Tibial nerve (tissue), 4 donors: ENCODE results near the gene GFPT2. TPM values are rescaled to one million over a fixed set of nuclear protein-coding genes. Genes with fewer than 3 reads are reported as not detected.

ENCODE experiments used
- DNase-seq, 2 donors: peaks; one replicate each; pipeline ENCODE4 v3.0.0-alpha.2; 2019; ENCODE audit warnings: low spot score in 2 of 2
- H3K27ac ChIP-seq, 4 donors: fragments of 200-600 bp; sonication (generic) in 3 of 4; one replicate each; pipeline ENCODE4 v1.5.1; 2017 to 2019; ENCODE audit warnings: mild to moderate bottlenecking in 1 of 4
- H3K27me3 ChIP-seq, 2 donors: fragments of 200-600 bp; sonication (generic) in 1 of 2; one replicate each; pipeline versions ENCODE4 v1.5.1 to v1.6.0; 2017 to 2019
- H3K36me3 ChIP-seq, 3 donors: fragments of 200-600 bp; sonication (generic); one replicate each; pipeline ENCODE4 v1.5.1; 2018 to 2019
- H3K4me1 ChIP-seq, 4 donors: fragments of 200-600 bp; sonication (generic) in 3 of 4; one replicate each; pipeline ENCODE4 v1.5.1; 2017 to 2019
- H3K4me3 ChIP-seq, 4 donors: fragments of 200-600 bp; sonication (generic) in 3 of 4; one replicate each; pipeline ENCODE4 v1.5.1; 2017 to 2019; ENCODE audit warnings: mild to moderate bottlenecking in 1 of 4, moderate library complexity in 1 of 4
- H3K9me3 ChIP-seq, 4 donors: fragments of 200-600 bp; sonication (generic) in 3 of 4; one replicate each; pipeline ENCODE4 v1.5.1; 2017 to 2019
- CTCF ChIP-seq, 5 experiments: fragments of 200-600 bp in 3 of 5; fragments of 450-650 bp in 2 of 5; sonication (generic) in 3 of 5; IDR thresholded peaks; one replicate each; pipeline ENCODE4 v1.5.1; 2016 to 2019; ENCODE audit warnings: antibody characterized with exemption in 5 of 5, mild to moderate bottlenecking in 3 of 5, moderate library complexity in 2 of 5
- EP300 ChIP-seq, 2 donors: sonication (generic); formaldehyde crosslinking; IDR thresholded peaks; one replicate each; pipeline ENCODE4 v1.6.1; 2017; ENCODE audit warnings: antibody characterized with exemption in 2 of 2, mild to moderate bottlenecking in 1 of 2
- POLR2A ChIP-seq, 2 donors: fragments of 450-650 bp; IDR thresholded peaks; one replicate each; pipeline ENCODE4 v1.6.1; 2017; ENCODE audit warnings: antibody characterized with exemption in 2 of 2, mild to moderate bottlenecking in 2 of 2, moderate library complexity in 2 of 2
- WGBS, 2 donors: methylation state at CpG; one replicate each; pipeline ENCODE4 v1.1.5; 2018; 5-methylcytosine and 5-hydroxymethylcytosine counted together
- total RNA-seq, 4 donors: library from RNA; depleted of rRNA; stranded (reverse); fragments of >200 nt; gene quantifications; one replicate each; pipeline ENCODE4 v1.1.0, GENCODE V29; 2016

Gene GFPT2
- total RNA-seq, 4 donors from 2014 or later, result 36.1 to 64.5 (median 49.2) TPM

- DNase-seq, result no peak
- Histone ChIP-seq H3K4me1 (no peaks in the 10 kb centered on the region), H3K4me3 (no peak overlapping the region), H3K27ac (no peak overlapping the region), H3K27me3 (no peaks in the 10 kb centered on the region), H3K9me3 (no peaks in the 10 kb centered on the region), H3K36me3 (no peaks in the 10 kb centered on the region)
- 92 to 94% methylated on average over 13 of the region's 13 CpGs for WGBS, 2 donors
- TF ChIP-seq CTCF (IDR thresholded peaks at IDR 0.05) (no peak), EP300 (IDR thresholded peaks at IDR 0.05) (no peak), POLR2A (IDR thresholded peaks at IDR 0.05) (no peak)
These were observed 28.8 kb upstream of the GFPT2 start for GRCh38 chr5:180381851-180382480.

- TF ChIP-seq POLR2A (IDR thresholded peaks at IDR 0.05) (no peak), CTCF (IDR thresholded peaks at IDR 0.05) (no peak), EP300 (IDR thresholded peaks at IDR 0.05) (no peak)
- Histone ChIP-seq H3K4me1 (no peaks in the 10 kb centered on the region), H3K9me3 (no peaks in the 10 kb centered on the region), H3K36me3 (no peaks in the 10 kb centered on the region), H3K27me3 (no peaks in the 10 kb centered on the region), H3K4me3 (no peak overlapping the region), H3K27ac (no peak overlapping the region)
- WGBS, 2 donors, result 43 to 62% methylated on average over 4 of the region's 4 CpGs
- no peak for DNase-seq
These were observed 28.3 kb upstream of the GFPT2 start for GRCh38 chr5:180381428-180381827.

GRCh38 chr5:180380856-180381255 is 27.7 kb upstream of the GFPT2 start:
- Histone ChIP-seq H3K4me3 (no peak overlapping the region), H3K27me3 (no peaks in the 10 kb centered on the region), H3K27ac (no peak overlapping the region), H3K9me3 (no peaks in the 10 kb centered on the region), H3K4me1 (no peaks in the 10 kb centered on the region), H3K36me3 (no peaks in the 10 kb centered on the region)
- TF ChIP-seq POLR2A (IDR thresholded peaks at IDR 0.05), result no peak
- no peak for TF ChIP-seq EP300 (IDR thresholded peaks at IDR 0.05)
- no peak for TF ChIP-seq CTCF (IDR thresholded peaks at IDR 0.05)
- WGBS, 2 donors, result 73% methylated on average over 15 of the region's 15 CpGs
- no peak for DNase-seq

GRCh38 chr5:180380441-180380840 is 27.3 kb upstream of the GFPT2 start:
- 81 to 83% methylated on average over 9 to 10 of the region's 10 CpGs for WGBS, 2 donors
- Histone ChIP-seq H3K36me3 (no peaks in the 10 kb centered on the region), H3K4me3 (no peak overlapping the region), H3K9me3 (no peaks in the 10 kb centered on the region), H3K27me3 (no peaks in the 10 kb centered on the region), H3K27ac (no peak overlapping the region), H3K4me1 (no peaks in the 10 kb centered on the region)
- DNase-seq, result no peak
- TF ChIP-seq EP300 (IDR thresholded peaks at IDR 0.05) (no peak), POLR2A (IDR thresholded peaks at IDR 0.05) (no peak), CTCF (IDR thresholded peaks at IDR 0.05) (no peak)

GRCh38 chr5:180379355-180380070 is 26.4 kb upstream of the GFPT2 start:
- no peak overlapping the region for H3K27ac ChIP-seq
- no peaks in the 10 kb centered on the region for H3K27me3 ChIP-seq
- no peak overlapping the region for H3K4me3 ChIP-seq
- TF ChIP-seq EP300 (IDR thresholded peaks at IDR 0.05) (no peak), CTCF (IDR thresholded peaks at IDR 0.05) (no peak)
- no peaks in the 10 kb centered on the region for H3K9me3 ChIP-seq
- H3K4me1 ChIP-seq, result no peaks in the 10 kb centered on the region
- 79% methylated on average over 31 of the region's 31 CpGs for WGBS, 2 donors
- no peak for DNase-seq
- H3K36me3 ChIP-seq, result no peaks in the 10 kb centered on the region
